ENCODE data around the gene MAP4.

The MAP4 gene

DNA sequence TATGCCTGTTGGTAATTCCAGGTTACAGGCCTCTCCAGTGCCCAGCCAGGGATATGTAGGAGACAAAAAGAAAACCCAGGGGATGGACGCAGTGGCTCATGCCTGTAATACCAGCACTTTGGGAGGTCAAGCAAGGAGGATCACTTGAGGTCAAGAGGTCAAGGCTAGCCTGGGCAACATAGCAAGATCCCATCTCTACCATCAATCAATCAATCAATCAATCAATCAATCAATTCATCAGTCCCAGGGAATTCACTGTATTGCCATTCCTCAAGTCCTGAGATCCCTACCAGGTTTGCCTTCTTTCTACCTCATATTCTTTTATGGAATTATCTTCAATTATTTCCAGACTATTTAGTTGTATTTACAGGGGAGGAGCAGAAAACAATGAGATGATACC lies 131.0 kb downstream of the MAP4 start:
- no peak overlapping the region for H3K4me3 ChIP-seq (ENCODE audit: low read length, poor library complexity, severe bottlenecking)
- no peaks in the 10 kb centered on the region for H3K36me3 ChIP-seq (ENCODE audit: insufficient read depth, low read length)
- H3K27me3 ChIP-seq (ENCODE audit: insufficient read depth, low read length, poor library complexity, severe bottlenecking), result no peaks in the 10 kb centered on the region
- no peak overlapping the region for H2AFZ ChIP-seq (ENCODE audit: low read length)
- peak overlapping the region; percentile 1 for H3K4me2 ChIP-seq (ENCODE audit: low read depth, low read length, poor library complexity, severe bottlenecking)
- no peaks in the 10 kb centered on the region for H3K9me3 ChIP-seq (ENCODE audit: insufficient read depth, low read depth, low read length)
- TF ChIP-seq, protein P1, sequence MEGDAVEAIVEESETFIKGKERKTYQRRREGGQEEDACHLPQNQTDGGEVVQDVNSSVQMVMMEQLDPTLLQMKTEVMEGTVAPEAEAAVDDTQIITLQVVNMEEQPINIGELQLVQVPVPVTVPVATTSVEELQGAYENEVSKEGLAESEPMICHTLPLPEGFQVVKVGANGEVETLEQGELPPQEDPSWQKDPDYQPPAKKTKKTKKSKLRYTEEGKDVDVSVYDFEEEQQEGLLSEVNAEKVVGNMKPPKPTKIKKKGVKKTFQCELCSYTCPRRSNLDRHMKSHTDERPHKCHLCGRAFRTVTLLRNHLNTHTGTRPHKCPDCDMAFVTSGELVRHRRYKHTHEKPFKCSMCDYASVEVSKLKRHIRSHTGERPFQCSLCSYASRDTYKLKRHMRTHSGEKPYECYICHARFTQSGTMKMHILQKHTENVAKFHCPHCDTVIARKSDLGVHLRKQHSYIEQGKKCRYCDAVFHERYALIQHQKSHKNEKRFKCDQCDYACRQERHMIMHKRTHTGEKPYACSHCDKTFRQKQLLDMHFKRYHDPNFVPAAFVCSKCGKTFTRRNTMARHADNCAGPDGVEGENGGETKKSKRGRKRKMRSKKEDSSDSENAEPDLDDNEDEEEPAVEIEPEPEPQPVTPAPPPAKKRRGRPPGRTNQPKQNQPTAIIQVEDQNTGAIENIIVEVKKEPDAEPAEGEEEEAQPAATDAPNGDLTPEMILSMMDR (conservative IDR thresholded peaks at IDR 0.05; ENCODE audit: low read length), result no peak
- no peak for TF ChIP-seq EZH2phosphoT487 (IDR thresholded peaks at IDR 0.05; ENCODE audit: borderline replicate concordance)
- peaks cover 24% of the 10 kb centered on the region for H3K4me1 ChIP-seq (ENCODE audit: insufficient read depth, low read length, poor library complexity, severe bottlenecking)
- H3K9me2 ChIP-seq (replicated peaks; ENCODE audit: low read depth, low read length), result no peaks in the 10 kb centered on the region
- H4K20me1 ChIP-seq (ENCODE audit: insufficient read depth, low read length, poor library complexity, severe bottlenecking), result no peaks in the 10 kb centered on the region
- no peaks in the 10 kb centered on the region for H3K79me2 ChIP-seq (ENCODE audit: insufficient read depth, low read length)
- H3K9ac ChIP-seq (ENCODE audit: low read depth, low read length, poor library complexity, severe bottlenecking), result no peak overlapping the region
- no peaks in the 10 kb centered on the region for H3F3A ChIP-seq (ENCODE audit: low read depth)

GRCh38 chr3:47884603-47885002 lies 131.6 kb downstream of the MAP4 start:
- H3F3A ChIP-seq (ENCODE audit: low read depth), result no peaks in the 10 kb centered on the region
- no peak overlapping the region for H3K9ac ChIP-seq (ENCODE audit: low read depth, low read length, poor library complexity, severe bottlenecking)
- no peaks in the 10 kb centered on the region for H3K9me2 ChIP-seq (replicated peaks; ENCODE audit: low read depth, low read length)
- peak overlapping the region; percentile 1 for H3K4me2 ChIP-seq (ENCODE audit: low read depth, low read length, poor library complexity, severe bottlenecking)
- H3K9me3 ChIP-seq (ENCODE audit: insufficient read depth, low read depth, low read length), result no peaks in the 10 kb centered on the region
- no peaks in the 10 kb centered on the region for H3K79me2 ChIP-seq (ENCODE audit: insufficient read depth, low read length)
- no peaks in the 10 kb centered on the region for H3K27me3 ChIP-seq (ENCODE audit: insufficient read depth, low read length, poor library complexity, severe bottlenecking)
- no peak overlapping the region for H2AFZ ChIP-seq (ENCODE audit: low read length)
- no peak overlapping the region for H3K4me3 ChIP-seq (ENCODE audit: low read length, poor library complexity, severe bottlenecking)
- no peak for TF ChIP-seq EZH2phosphoT487 (IDR thresholded peaks at IDR 0.05; ENCODE audit: borderline replicate concordance)
- TF ChIP-seq, protein P1 (conservative IDR thresholded peaks at IDR 0.05; ENCODE audit: low read length), result no peak
- H4K20me1 ChIP-seq (ENCODE audit: insufficient read depth, low read length, poor library complexity, severe bottlenecking), result no peaks in the 10 kb centered on the region
- peaks cover 21% of the 10 kb centered on the region for H3K4me1 ChIP-seq (ENCODE audit: insufficient read depth, low read length, poor library complexity, severe bottlenecking)
- H3K36me3 ChIP-seq (ENCODE audit: insufficient read depth, low read length), result no peaks in the 10 kb centered on the region

- Histone ChIP-seq H2AFZ (ENCODE audit: low read length) (no peak overlapping the region), H3K9me2 (replicated peaks; ENCODE audit: low read depth, low read length) (no peaks in the 10 kb centered on the region), H3K9me3 (ENCODE audit: insufficient read depth, low read depth, low read length) (no peaks in the 10 kb centered on the region), H3K4me2 (ENCODE audit: low read depth, low read length, poor library complexity, severe bottlenecking) (no peak overlapping the region), H4K20me1 (ENCODE audit: insufficient read depth, low read length, poor library complexity, severe bottlenecking) (no peaks in the 10 kb centered on the region), H3K4me3 (ENCODE audit: low read length, poor library complexity, severe bottlenecking) (no peak overlapping the region), H3K79me2 (ENCODE audit: insufficient read depth, low read length) (no peaks in the 10 kb centered on the region), H3K36me3 (ENCODE audit: insufficient read depth, low read length) (no peaks in the 10 kb centered on the region), H3K4me1 (ENCODE audit: insufficient read depth, low read length, poor library complexity, severe bottlenecking) (peaks cover 13% of the 10 kb centered on the region), H3K9ac (ENCODE audit: low read depth, low read length, poor library complexity, severe bottlenecking) (no peak overlapping the region), H3F3A (ENCODE audit: low read depth) (no peaks in the 10 kb centered on the region), H3K27me3 (ENCODE audit: insufficient read depth, low read length, poor library complexity, severe bottlenecking) (no peaks in the 10 kb centered on the region)
- TF ChIP-seq, protein P1 (conservative IDR thresholded peaks at IDR 0.05; ENCODE audit: low read length), result 0 out of 2 replicates have a peak, but pooled peaks have one; percentile 21
- TF ChIP-seq EZH2phosphoT487 (IDR thresholded peaks at IDR 0.05; ENCODE audit: borderline replicate concordance), result no peak
These were observed 133.9 kb downstream of the MAP4 start for GRCh38 chr3:47882338-47882737.

Data from Loucy (cell line).